GM23338 (cell line): ENCODE measurements around the gene GAS2. TPM values are rescaled to one million over a fixed set of nuclear protein-coding genes. Genes with fewer than 3 reads are reported as not detected.

Experiments used
- ATAC-seq: fragments of 200-7000 bp; cut with Tn5 transposase; 3 replicates; pipeline ENCODE4 v1.9.1; 2020
- DNase-seq: peaks from one replicate; pipeline ENCODE4 v3.0.0-alpha.2; 2015; ENCODE audit warnings: low spot score
- H2AFZ ChIP-seq: fragments of 200-600 bp; sonication (generic); 2 replicates; pipeline ENCODE4 v1.8.0; 2016; ENCODE audit warnings: antibody characterized with exemption, mild to moderate bottlenecking, moderate library complexity
- H3F3A ChIP-seq: fragments of 200-600 bp; sonication (generic); replicated peaks from 2 replicates; pipeline ENCODE4 v1.8.0; 2017; ENCODE audit warnings: antibody characterized with exemption, mixed run types, low read depth
- H3K27ac ChIP-seq: fragments of 200-600 bp; sonication (generic); 2 replicates; pipeline ENCODE4 v1.6.1; 2016; ENCODE audit warnings: low read depth
- H3K27me3 ChIP-seq: fragments of 200-600 bp; sonication (generic); 2 replicates; pipeline ENCODE4 v1.8.0; 2016; ENCODE audit warnings: mild to moderate bottlenecking, mixed run types, moderate library complexity; ENCODE audit not compliant: insufficient read depth
- H3K36me3 ChIP-seq: fragments of 200-600 bp; sonication (generic); 2 replicates; pipeline ENCODE4 v1.8.0; 2016; ENCODE audit warnings: mild to moderate bottlenecking; ENCODE audit not compliant: insufficient read depth
- H3K4me1 ChIP-seq: fragments of 200-600 bp; sonication (generic); 2 replicates; pipeline ENCODE4 v1.8.0; 2016; ENCODE audit warnings: mild to moderate bottlenecking, moderate library complexity; ENCODE audit not compliant: insufficient read depth
- H3K4me2 ChIP-seq: fragments of 200-600 bp; sonication (generic); 2 replicates; pipeline ENCODE4 v1.7.1; 2017; ENCODE audit warnings: mixed run types
- H3K4me3 ChIP-seq: fragments of 200-600 bp; sonication (generic); 2 replicates; pipeline ENCODE4 v1.6.1; 2016; ENCODE audit warnings: mixed run types
- H3K79me2 ChIP-seq: fragments of 200-600 bp; sonication (generic); replicated peaks from 2 replicates; pipeline ENCODE4 v1.8.0; 2017; ENCODE audit warnings: mild to moderate bottlenecking; ENCODE audit not compliant: insufficient read depth
- H3K9me2 ChIP-seq: fragments of 200-600 bp; sonication (generic); 2 replicates; pipeline ENCODE4 v1.8.0; 2017; ENCODE audit not compliant: insufficient read depth
- H4K20me1 ChIP-seq: fragments of 200-600 bp; sonication (generic); replicated peaks from 2 replicates; pipeline ENCODE4 v1.8.0; 2017; ENCODE audit warnings: mild to moderate bottlenecking; ENCODE audit not compliant: insufficient read depth
- H3K27ac Mint-ChIP-seq: 2 replicates; pipeline ENCODE4 v1.8.0; 2020; ENCODE audit warnings: inconsistent platforms, mild to moderate bottlenecking, moderate library complexity, mixed read lengths
- H3K27me3 Mint-ChIP-seq: 3 replicates; pipeline ENCODE4 v1.8.0; 2022; ENCODE audit warnings: low read depth, mild to moderate bottlenecking, moderate library complexity, mixed read lengths, inconsistent platforms; ENCODE audit not compliant: insufficient read depth, poor library complexity
- H3K36me3 Mint-ChIP-seq: 3 replicates; pipeline ENCODE4 v1.8.0; 2021; ENCODE audit warnings: low read depth, mild to moderate bottlenecking, inconsistent platforms, moderate library complexity, mixed read lengths
- H3K4me1 Mint-ChIP-seq: 3 replicates; pipeline ENCODE4 v1.8.0; 2020; ENCODE audit warnings: mild to moderate bottlenecking, inconsistent platforms, mixed read lengths
- H3K4me3 Mint-ChIP-seq: 3 replicates; pipeline ENCODE4 v1.8.0; 2021; ENCODE audit warnings: moderate library complexity, mild to moderate bottlenecking, inconsistent platforms, mixed read lengths
- H3K9me3 Mint-ChIP-seq: 3 replicates; pipeline ENCODE4 v1.8.0; 2020; ENCODE audit warnings: moderate library complexity, mild to moderate bottlenecking, inconsistent platforms, mixed read lengths
- CTCF ChIP-seq, 2 experiments: fragments of 200-600 bp in 1 of 2; sonication (generic) in 1 of 2; conservative IDR thresholded peaks; 2 replicates each; pipeline versions ENCODE4 v1.5.1 to v1.6.1; 2016 to 2017; ENCODE audit warnings: antibody characterized with exemption in 2 of 2, low read depth in 2 of 2, mild to moderate bottlenecking in 2 of 2, moderate library complexity in 1 of 2
- ETS1 ChIP-seq: IDR thresholded peaks from 2 replicates; pipeline ENCODE4 v1.6.1; 2016; ENCODE audit warnings: antibody characterized with exemption
- STAT1 ChIP-seq: IDR thresholded peaks from one replicate; pipeline ENCODE4 v1.6.1; 2016; ENCODE audit warnings: antibody characterized with exemption; ENCODE audit not compliant: unreplicated experiment
- ZNF114 ChIP-seq: fragments of 250-450 bp; sonication (Bioruptor Pico); IDR thresholded peaks from 2 replicates; pipeline ENCODE4 v1.5.0; 2020; ENCODE audit warnings: mild to moderate bottlenecking, moderate library complexity
- ZNF331 ChIP-seq: fragments of 250-450 bp; sonication (Bioruptor Pico); IDR thresholded peaks from 2 replicates; pipeline ENCODE4 v1.5.0; 2020; ENCODE audit warnings: low read depth, mild to moderate bottlenecking, moderate library complexity
- polyA plus RNA-seq: library from polyadenylated mRNA; unstranded; fragments of >200 nt; fragmentation: Nextera tagmentation; extraction: Ambion mirVana; gene quantifications from 2 replicates; pipeline ENCODE4 v1.2.1, GENCODE V29; 2016
- total RNA-seq: library from RNA; depleted of rRNA; stranded (reverse); fragments of >200 nt; shearing (Covaris generic); gene quantifications from 2 replicates; pipeline ENCODE4 v1.2.3, GENCODE V29; 2014
- TF ChIP-seq, protein P1 (sequence below): fragments of 250-450 bp; sonication (Bioruptor Pico); IDR thresholded peaks from 2 replicates; pipeline ENCODE4 v1.5.0; 2020; ENCODE audit warnings: mild to moderate bottlenecking, moderate library complexity
- TF ChIP-seq, protein P2 (sequence below): IDR thresholded peaks from one replicate; pipeline ENCODE4 v1.6.1; 2018; ENCODE audit warnings: antibody characterized with exemption; ENCODE audit not compliant: unreplicated experiment

GAS2 gene
- total and polyA plus RNA-seq, 2 experiments from 2014 or later: 2.6 to 6.7 TPM

GRCh38 chr11:22656130-22656529 is 10.3 kb upstream of the GAS2 start (continued):
- TF ChIP-seq, protein P1, sequence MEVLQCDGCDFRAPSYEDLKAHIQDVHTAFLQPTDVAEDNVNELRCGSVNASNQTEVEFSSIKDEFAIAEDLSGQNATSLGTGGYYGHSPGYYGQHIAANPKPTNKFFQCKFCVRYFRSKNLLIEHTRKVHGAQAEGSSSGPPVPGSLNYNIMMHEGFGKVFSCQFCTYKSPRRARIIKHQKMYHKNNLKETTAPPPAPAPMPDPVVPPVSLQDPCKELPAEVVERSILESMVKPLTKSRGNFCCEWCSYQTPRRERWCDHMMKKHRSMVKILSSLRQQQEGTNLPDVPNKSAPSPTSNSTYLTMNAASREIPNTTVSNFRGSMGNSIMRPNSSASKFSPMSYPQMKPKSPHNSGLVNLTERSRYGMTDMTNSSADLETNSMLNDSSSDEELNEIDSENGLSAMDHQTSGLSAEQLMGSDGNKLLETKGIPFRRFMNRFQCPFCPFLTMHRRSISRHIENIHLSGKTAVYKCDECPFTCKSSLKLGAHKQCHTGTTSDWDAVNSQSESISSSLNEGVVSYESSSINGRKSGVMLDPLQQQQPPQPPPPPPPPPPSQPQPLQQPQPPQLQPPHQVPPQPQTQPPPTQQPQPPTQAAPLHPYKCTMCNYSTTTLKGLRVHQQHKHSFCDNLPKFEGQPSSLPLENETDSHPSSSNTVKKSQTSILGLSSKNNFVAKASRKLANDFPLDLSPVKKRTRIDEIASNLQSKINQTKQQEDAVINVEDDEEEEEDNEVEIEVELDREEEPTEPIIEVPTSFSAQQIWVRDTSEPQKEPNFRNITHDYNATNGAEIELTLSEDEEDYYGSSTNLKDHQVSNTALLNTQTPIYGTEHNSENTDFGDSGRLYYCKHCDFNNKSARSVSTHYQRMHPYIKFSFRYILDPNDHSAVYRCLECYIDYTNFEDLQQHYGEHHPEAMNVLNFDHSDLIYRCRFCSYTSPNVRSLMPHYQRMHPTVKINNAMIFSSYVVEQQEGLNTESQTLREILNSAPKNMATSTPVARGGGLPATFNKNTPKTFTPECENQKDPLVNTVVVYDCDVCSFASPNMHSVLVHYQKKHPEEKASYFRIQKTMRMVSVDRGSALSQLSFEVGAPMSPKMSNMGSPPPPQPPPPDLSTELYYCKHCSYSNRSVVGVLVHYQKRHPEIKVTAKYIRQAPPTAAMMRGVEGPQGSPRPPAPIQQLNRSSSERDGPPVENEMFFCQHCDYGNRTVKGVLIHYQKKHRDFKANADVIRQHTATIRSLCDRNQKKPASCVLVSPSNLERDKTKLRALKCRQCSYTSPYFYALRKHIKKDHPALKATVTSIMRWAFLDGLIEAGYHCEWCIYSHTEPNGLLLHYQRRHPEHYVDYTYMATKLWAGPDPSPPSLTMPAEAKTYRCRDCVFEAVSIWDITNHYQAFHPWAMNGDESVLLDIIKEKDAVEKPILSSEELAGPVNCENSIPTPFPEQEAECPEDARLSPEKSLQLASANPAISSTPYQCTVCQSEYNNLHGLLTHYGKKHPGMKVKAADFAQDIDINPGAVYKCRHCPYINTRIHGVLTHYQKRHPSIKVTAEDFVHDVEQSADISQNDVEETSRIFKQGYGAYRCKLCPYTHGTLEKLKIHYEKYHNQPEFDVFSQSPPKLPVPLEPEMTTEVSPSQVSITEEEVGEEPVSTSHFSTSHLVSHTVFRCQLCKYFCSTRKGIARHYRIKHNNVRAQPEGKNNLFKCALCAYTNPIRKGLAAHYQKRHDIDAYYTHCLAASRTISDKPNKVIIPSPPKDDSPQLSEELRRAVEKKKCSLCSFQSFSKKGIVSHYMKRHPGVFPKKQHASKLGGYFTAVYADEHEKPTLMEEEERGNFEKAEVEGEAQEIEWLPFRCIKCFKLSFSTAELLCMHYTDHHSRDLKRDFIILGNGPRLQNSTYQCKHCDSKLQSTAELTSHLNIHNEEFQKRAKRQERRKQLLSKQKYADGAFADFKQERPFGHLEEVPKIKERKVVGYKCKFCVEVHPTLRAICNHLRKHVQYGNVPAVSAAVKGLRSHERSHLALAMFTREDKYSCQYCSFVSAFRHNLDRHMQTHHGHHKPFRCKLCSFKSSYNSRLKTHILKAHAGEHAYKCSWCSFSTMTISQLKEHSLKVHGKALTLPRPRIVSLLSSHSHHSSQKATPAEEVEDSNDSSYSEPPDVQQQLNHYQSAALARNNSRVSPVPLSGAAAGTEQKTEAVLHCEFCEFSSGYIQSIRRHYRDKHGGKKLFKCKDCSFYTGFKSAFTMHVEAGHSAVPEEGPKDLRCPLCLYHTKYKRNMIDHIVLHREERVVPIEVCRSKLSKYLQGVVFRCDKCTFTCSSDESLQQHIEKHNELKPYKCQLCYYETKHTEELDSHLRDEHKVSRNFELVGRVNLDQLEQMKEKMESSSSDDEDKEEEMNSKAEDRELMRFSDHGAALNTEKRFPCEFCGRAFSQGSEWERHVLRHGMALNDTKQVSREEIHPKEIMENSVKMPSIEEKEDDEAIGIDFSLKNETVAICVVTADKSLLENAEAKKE (CRISPR knock-in tag): no peak
- TF ChIP-seq ZNF114 (CRISPR knock-in tag): no peak
- TF ChIP-seq STAT1: no peak

DNA sequence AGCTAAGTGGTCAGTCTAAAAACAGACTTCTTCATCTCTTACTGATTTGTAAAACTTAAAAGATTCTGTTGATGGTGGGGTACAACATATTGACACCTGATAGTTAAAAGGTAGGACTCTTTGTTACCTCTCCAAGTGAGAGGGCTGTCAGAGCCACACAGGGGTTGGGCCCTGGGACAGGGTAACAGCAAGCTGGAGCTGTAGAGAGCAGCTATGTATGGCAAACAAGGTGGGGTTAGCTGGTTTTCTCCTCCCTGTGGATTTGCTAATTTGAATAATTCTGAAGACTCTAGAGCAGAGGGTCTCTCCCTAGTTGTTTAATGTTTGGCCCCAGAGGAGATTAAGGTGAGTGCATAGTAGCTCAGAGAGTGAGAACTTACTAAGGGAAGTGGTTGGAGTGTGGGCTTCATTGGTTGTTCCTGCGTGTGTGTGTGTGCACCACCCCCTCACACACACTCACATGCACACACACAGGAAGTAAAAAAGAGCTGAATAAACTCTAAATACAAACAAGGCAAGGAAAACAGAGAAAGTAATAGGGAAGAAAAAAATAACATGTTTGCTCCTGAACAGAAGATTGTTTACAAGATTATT is 9.2 kb upstream of the GAS2 start:
- Mint-ChIP-seq H3K36me3 (no peaks in the 10 kb centered on the region; the same call in 2 of the 3 replicates), H3K4me3 (no peak overlapping the region), H3K9me3 (no peaks in the 10 kb centered on the region), H3K27me3 (no peaks in the 10 kb centered on the region), H3K4me1 (peaks cover 29% of the 10 kb centered on the region), H3K27ac (peak overlapping the region; percentile 66; the same call in 1 of the 2 replicates)
- Histone ChIP-seq H3F3A (no peaks in the 10 kb centered on the region), H3K36me3 (no peaks in the 10 kb centered on the region), H3K79me2 (no peaks in the 10 kb centered on the region), H3K4me3 (no peak overlapping the region), H3K27ac (no peak overlapping the region), H4K20me1 (no peaks in the 10 kb centered on the region), H3K27me3 (no peaks in the 10 kb centered on the region), H2AFZ (no peak overlapping the region), H3K4me1 (peaks cover 17% of the 10 kb centered on the region), H3K9me2 (no peaks in the 10 kb centered on the region), H3K4me2 (no peak overlapping the region)
- DNase-seq: peak; percentile 35
- ATAC-seq: peak; percentile 94
- no peak for TF ChIP-seq ZNF331 (CRISPR knock-in tag)
- TF ChIP-seq CTCF (conservative IDR thresholded peaks at IDR 0.05; ENCODE audit: low read depth in 2 of 2): no peak
- no peak for TF ChIP-seq ETS1
- TF ChIP-seq, protein P2, sequence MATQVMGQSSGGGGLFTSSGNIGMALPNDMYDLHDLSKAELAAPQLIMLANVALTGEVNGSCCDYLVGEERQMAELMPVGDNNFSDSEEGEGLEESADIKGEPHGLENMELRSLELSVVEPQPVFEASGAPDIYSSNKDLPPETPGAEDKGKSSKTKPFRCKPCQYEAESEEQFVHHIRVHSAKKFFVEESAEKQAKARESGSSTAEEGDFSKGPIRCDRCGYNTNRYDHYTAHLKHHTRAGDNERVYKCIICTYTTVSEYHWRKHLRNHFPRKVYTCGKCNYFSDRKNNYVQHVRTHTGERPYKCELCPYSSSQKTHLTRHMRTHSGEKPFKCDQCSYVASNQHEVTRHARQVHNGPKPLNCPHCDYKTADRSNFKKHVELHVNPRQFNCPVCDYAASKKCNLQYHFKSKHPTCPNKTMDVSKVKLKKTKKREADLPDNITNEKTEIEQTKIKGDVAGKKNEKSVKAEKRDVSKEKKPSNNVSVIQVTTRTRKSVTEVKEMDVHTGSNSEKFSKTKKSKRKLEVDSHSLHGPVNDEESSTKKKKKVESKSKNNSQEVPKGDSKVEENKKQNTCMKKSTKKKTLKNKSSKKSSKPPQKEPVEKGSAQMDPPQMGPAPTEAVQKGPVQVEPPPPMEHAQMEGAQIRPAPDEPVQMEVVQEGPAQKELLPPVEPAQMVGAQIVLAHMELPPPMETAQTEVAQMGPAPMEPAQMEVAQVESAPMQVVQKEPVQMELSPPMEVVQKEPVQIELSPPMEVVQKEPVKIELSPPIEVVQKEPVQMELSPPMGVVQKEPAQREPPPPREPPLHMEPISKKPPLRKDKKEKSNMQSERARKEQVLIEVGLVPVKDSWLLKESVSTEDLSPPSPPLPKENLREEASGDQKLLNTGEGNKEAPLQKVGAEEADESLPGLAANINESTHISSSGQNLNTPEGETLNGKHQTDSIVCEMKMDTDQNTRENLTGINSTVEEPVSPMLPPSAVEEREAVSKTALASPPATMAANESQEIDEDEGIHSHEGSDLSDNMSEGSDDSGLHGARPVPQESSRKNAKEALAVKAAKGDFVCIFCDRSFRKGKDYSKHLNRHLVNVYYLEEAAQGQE: no peak
- no peak for TF ChIP-seq STAT1
